PC-9 (cell line): ENCODE data around the gene PCARE. TPM values are rescaled to one million over a fixed set of nuclear protein-coding genes. Genes with fewer than 3 reads are reported as not detected.

Experiments used
- BruUV-seq: library from RNA; stranded (reverse); fragments of 400-500 nt; replicated peaks from 2 replicates; lab custom pipeline; 2021; lab: Mats Ljungman, UMichigan
- CTCF ChIA-PET: fragments of 300-600 bp; sonication (Branson Sonifier 250); formaldehyde crosslinking; loops from one replicate; lab custom pipeline; 2022; ENCODE audit warnings: antibody characterized with exemption; lab: Charles Lee
- POLR2A ChIA-PET: fragments of 300-600 bp; sonication (Branson Sonifier 250); formaldehyde crosslinking; loops from one replicate; lab custom pipeline; 2022; ENCODE audit warnings: antibody characterized with exemption; ENCODE audit not compliant: unreplicated experiment; lab: Charles Lee
- DNase-seq, 2 experiments: peaks; one replicate each; pipeline versions ENCODE4 v3.0.0 to v3.0.0-alpha.2; 2015 to 2022; ENCODE audit warnings: mixed read lengths in 1 of 2
- H2AFZ ChIP-seq: fragments of 200-600 bp; sonication (generic); 2 replicates; pipeline ENCODE4 v1.8.1; 2017; ENCODE audit warnings: antibody characterized with exemption
- H3F3A ChIP-seq: fragments of 200-600 bp; sonication (generic); 2 replicates; pipeline ENCODE4 v1.8.1; 2017; ENCODE audit warnings: antibody characterized with exemption, mild to moderate bottlenecking, low read depth; ENCODE audit not compliant: insufficient read depth
- H3K27ac ChIP-seq: fragments of 200-600 bp; sonication (generic); 2 replicates; pipeline ENCODE4 v1.6.1; 2016; ENCODE audit warnings: mixed run types
- H3K27me3 ChIP-seq: fragments of 200-600 bp; sonication (generic); 2 replicates; pipeline ENCODE4 v1.6.1; 2016; ENCODE audit warnings: low read depth, mixed run types; ENCODE audit not compliant: insufficient read depth
- H3K36me3 ChIP-seq: fragments of 200-600 bp; sonication (generic); 2 replicates; pipeline ENCODE4 v1.6.1; 2016; ENCODE audit warnings: low read depth, mixed run types
- H3K4me1 ChIP-seq: fragments of 200-600 bp; sonication (generic); replicated peaks from 2 replicates; pipeline ENCODE4 v1.6.1; 2016; ENCODE audit warnings: mixed run types; ENCODE audit not compliant: insufficient read depth
- H3K4me2 ChIP-seq: fragments of 200-600 bp; sonication (generic); 2 replicates; pipeline ENCODE4 v1.6.1; 2017; ENCODE audit warnings: mixed run types
- H3K4me3 ChIP-seq: fragments of 200-600 bp; sonication (generic); 2 replicates; pipeline ENCODE4 v1.6.1; 2016; ENCODE audit warnings: mixed run types
- H3K79me2 ChIP-seq: fragments of 200-600 bp; sonication (generic); 2 replicates; pipeline ENCODE4 v1.6.1; 2017; ENCODE audit warnings: low read depth, mixed run types
- H3K9me2 ChIP-seq: fragments of 200-600 bp; sonication (generic); 2 replicates; pipeline ENCODE4 v1.8.1; 2017; ENCODE audit warnings: mild to moderate bottlenecking; ENCODE audit not compliant: insufficient read depth
- H3K9me3 ChIP-seq: fragments of 200-600 bp; sonication (generic); 2 replicates; pipeline ENCODE4 v1.8.1; 2016; ENCODE audit warnings: low read depth; ENCODE audit not compliant: insufficient read depth
- H4K20me1 ChIP-seq: fragments of 200-600 bp; sonication (generic); 2 replicates; pipeline ENCODE4 v1.8.1; 2017; ENCODE audit not compliant: insufficient read depth
- EZH2 ChIP-seq: fragments of 200-600 bp; sonication (generic); IDR thresholded peaks from 2 replicates; pipeline ENCODE4 v1.8.0; 2017; ENCODE audit warnings: antibody characterized with exemption, low read depth
- intact Hi-C: fragments of 100-400 bp; cut with micrococcal nuclease; formaldehyde crosslinking; loops from one replicate; pipeline ENCODE4 v1.10.0; 2022; ENCODE audit not compliant: unreplicated experiment
- total RNA-seq: library from RNA; stranded (reverse); gene quantifications from 2 replicates; pipeline ENCODE4 v1.2.3, GENCODE V29; 2021
- TF ChIP-seq, protein P1 (sequence below): fragments of 200-600 bp; sonication (generic); conservative IDR thresholded peaks from 2 replicates; pipeline ENCODE4 v1.6.1; 2017; ENCODE audit warnings: mixed run types, antibody characterized with exemption, mild to moderate bottlenecking, moderate library complexity

The PCARE gene
- total RNA-seq, 1 experiment from 2014 or later: not detected

DNA sequence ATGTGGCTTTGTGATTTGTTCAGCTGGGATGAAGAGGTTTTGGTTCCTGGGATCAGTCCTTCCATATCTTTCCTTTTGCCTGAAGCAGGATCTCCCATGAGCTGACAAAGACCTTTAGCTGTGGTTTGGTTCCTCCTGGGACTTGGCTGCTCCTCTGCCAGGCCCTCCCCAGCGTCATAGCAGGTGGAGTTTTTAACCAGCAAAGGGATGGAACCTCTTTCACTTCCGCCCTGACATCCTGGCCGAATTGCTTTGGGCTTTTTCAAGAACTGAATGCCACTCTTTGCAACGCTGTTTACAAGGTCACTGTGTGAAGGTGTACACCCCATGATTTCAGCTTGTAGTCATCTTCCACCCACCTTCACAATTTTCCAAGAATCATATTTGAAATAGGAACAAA, 390 bp downstream of the PCARE start:
- Histone ChIP-seq H3K27me3 (no peaks in the 10 kb centered on the region), H3K4me3 (no peak overlapping the region), H3K9me2 (no peaks in the 10 kb centered on the region), H3K79me2 (no peaks in the 10 kb centered on the region), H3K4me1 (no peaks in the 10 kb centered on the region), H3K27ac (no peak overlapping the region), H4K20me1 (no peaks in the 10 kb centered on the region), H3F3A (no peaks in the 10 kb centered on the region), H3K4me2 (no peak overlapping the region), H2AFZ (no peak overlapping the region), H3K9me3 (no peaks in the 10 kb centered on the region), H3K36me3 (no peaks in the 10 kb centered on the region)
- no peak for TF ChIP-seq EZH2
- TF ChIP-seq, protein P1, sequence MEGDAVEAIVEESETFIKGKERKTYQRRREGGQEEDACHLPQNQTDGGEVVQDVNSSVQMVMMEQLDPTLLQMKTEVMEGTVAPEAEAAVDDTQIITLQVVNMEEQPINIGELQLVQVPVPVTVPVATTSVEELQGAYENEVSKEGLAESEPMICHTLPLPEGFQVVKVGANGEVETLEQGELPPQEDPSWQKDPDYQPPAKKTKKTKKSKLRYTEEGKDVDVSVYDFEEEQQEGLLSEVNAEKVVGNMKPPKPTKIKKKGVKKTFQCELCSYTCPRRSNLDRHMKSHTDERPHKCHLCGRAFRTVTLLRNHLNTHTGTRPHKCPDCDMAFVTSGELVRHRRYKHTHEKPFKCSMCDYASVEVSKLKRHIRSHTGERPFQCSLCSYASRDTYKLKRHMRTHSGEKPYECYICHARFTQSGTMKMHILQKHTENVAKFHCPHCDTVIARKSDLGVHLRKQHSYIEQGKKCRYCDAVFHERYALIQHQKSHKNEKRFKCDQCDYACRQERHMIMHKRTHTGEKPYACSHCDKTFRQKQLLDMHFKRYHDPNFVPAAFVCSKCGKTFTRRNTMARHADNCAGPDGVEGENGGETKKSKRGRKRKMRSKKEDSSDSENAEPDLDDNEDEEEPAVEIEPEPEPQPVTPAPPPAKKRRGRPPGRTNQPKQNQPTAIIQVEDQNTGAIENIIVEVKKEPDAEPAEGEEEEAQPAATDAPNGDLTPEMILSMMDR: no peak
- intact Hi-C loops: no loop called here
- BruUV-seq: no TSS peak
- CTCF ChIA-PET: no interaction called here
- no peak for DNase-seq
- POLR2A ChIA-PET: interaction anchor here (0.6 kb wide), 1 partner anchor 106 kb away, joined by 8 read pairs; no protein-coding TSS in a partner anchor

DNA sequence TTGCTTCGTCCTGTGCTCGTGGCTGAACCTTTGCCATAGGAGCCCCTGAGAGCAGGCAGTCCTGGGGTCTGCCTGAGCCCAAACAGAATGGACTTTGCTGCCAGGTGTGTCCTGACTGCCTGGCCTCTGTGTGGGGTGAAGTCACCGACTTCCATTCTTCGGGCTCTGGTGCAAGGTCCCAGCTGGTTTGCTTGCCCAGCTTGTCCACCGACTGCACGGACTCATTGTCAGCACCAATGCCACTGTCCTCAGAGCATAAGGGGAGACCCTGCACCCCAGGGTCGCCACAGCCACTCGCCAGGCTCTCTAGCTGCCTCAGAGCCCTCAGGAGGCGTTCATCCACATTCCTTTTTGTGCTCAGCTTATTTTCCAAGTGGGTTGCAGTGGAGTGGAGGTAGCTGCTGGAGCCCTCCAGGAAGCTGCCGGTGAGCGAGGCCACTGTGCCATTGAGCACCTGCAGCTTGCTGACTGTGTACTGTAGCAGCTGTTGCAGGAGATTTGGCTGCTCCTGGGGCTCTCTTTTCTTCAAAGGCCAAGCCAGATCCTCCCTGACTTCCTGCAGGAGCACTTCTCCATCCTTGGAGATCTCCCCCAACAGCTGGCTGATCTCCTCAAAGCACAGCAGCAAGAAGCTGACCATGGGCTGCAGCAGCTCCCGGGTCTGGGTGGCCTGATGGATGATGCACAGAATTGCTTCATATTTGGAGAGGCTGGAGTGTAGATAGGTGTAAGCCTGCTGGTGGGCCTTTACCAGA, 1.2 kb downstream of the PCARE start:
- no peak for TF ChIP-seq EZH2
- TF ChIP-seq, protein P1: no peak
- intact Hi-C loops: no loop called here
- ChIA-PET POLR2A (interaction anchor here (0.6 kb wide), 1 partner anchor 105 kb away, joined by 8 read pairs; no protein-coding TSS in a partner anchor), CTCF (no interaction called here)
- H3K4me3 ChIP-seq: no peak overlapping the region
- no peaks in the 10 kb centered on the region for H3K27me3 ChIP-seq
- no peaks in the 10 kb centered on the region for H3K4me1 ChIP-seq
- H3K27ac ChIP-seq: no peak overlapping the region
- H3K36me3 ChIP-seq: no peaks in the 10 kb centered on the region
- no peaks in the 10 kb centered on the region for H3K79me2 ChIP-seq
- H3F3A ChIP-seq: no peaks in the 10 kb centered on the region
- H4K20me1 ChIP-seq: no peaks in the 10 kb centered on the region
- no peak overlapping the region for H3K4me2 ChIP-seq
- no peaks in the 10 kb centered on the region for H3K9me2 ChIP-seq
- no peaks in the 10 kb centered on the region for H3K9me3 ChIP-seq
- H2AFZ ChIP-seq: no peak overlapping the region
- peak in 1 of 2 experiments; percentile 21 for DNase-seq
- BruUV-seq: no TSS peak

DNA sequence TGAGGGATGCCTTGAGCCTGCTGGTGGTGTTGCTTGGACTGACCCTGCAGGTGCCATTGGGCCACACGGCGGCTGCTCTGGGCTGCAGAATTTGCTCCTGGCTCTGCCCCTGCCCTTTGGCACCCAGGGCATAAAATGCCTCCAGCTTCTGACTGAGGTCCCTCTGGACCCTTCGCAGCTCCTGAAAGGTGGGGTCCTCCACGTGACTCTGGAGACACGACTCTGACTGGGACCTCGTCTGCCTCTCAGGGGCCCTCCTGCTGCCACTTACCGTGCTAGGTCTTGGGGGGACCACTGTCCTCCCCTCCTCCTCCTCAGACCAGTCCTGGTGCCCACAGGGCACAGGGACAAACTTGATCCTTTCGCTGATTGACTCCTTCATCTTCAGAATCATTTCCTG, 2.1 kb downstream of the PCARE start:
- Histone ChIP-seq H3K27ac (no peak overlapping the region), H3K9me2 (no peaks in the 10 kb centered on the region), H3K4me3 (no peak overlapping the region), H2AFZ (no peak overlapping the region), H3F3A (no peaks in the 10 kb centered on the region), H3K79me2 (no peaks in the 10 kb centered on the region), H3K4me1 (no peaks in the 10 kb centered on the region), H4K20me1 (no peaks in the 10 kb centered on the region), H3K36me3 (no peaks in the 10 kb centered on the region), H3K27me3 (no peaks in the 10 kb centered on the region), H3K4me2 (no peak overlapping the region), H3K9me3 (no peaks in the 10 kb centered on the region)
- no TSS peak for BruUV-seq
- DNase-seq: peak in 1 of 2 experiments; percentile 25
- intact Hi-C loops: no loop called here
- no peak for TF ChIP-seq EZH2
- TF ChIP-seq, protein P1: no peak
- ChIA-PET CTCF (interaction anchor here (0.6 kb wide), 1 partner anchor 16 kb away, joined by 3 read pairs; no protein-coding TSS in a partner anchor), POLR2A (no interaction called here)
